Measurements from ENCODE around the gene ATP8B4.

GRCh38 chr15:49813625-49814024 is 305.4 kb downstream of the ATP8B4 start:
- TF ChIP-seq CTCF (IDR thresholded peaks at IDR 0.05), result no peak
- TF ChIP-seq POLR2AphosphoS5 (IDR thresholded peaks at IDR 0.05; ENCODE audit: low read depth, low read length), result no peak
- no peak for TF ChIP-seq REST (IDR thresholded peaks at IDR 0.05; ENCODE audit: insufficient read depth in 1 of 2, low read depth in 2 of 2, low read length in 1 of 2)
- no peak for TF ChIP-seq TCF7L2 (IDR thresholded peaks at IDR 0.05; ENCODE audit: low read depth, low read length)
- no peak for TF ChIP-seq SIN3A (IDR thresholded peaks at IDR 0.05; ENCODE audit: borderline replicate concordance, insufficient read depth, low read depth, low read length)

Data from Panc1 (cell line).